B cell (primary cell): ENCODE data around the gene ROM1. TPM values are rescaled to one million over a fixed set of nuclear protein-coding genes. Genes with fewer than 3 reads are reported as not detected.

Experiments
- ATAC-seq: fragments of 200-7000 bp; cut with Tn5 transposase; one replicate; pipeline ENCODE4 v1.10.0; 2021; ENCODE audit warnings: low read depth, mild to moderate bottlenecking, moderate number of reproducible peaks, moderate library complexity
- CTCF ChIA-PET: fragments of 350-600 bp; sonication (Branson Sonifier 250); formaldehyde crosslinking; loops from one replicate; lab custom pipeline; 2021; ENCODE audit warnings: antibody characterized with exemption, inconsistent platforms; lab: Charles Lee
- POLR2A ChIA-PET: fragments of 350-600 bp; sonication (Branson Sonifier 250); formaldehyde crosslinking; loops from one replicate; lab custom pipeline; 2021; ENCODE audit warnings: antibody characterized with exemption; lab: Charles Lee
- DNase-seq: peaks from one replicate; pipeline ENCODE4 v3.0.0; 2013
- H2AFZ ChIP-seq: 2 replicates; pipeline ENCODE4 v1.6.1; 2012; ENCODE audit warnings: mild to moderate bottlenecking, low read depth, low read length; ENCODE audit not compliant: insufficient read depth, poor library complexity, severe bottlenecking
- H3K27ac ChIP-seq, 2 donors: 1 replicate in 1 of 2; 2 replicates in 1 of 2; pipeline ENCODE4 v1.5.1; 2012 to 2013; ENCODE audit warnings: low read length in 2 of 2, mild to moderate bottlenecking in 2 of 2, moderate library complexity in 1 of 2
- H3K27me3 ChIP-seq, 4 experiments: fragments of 200-600 bp in 1 of 4; sonication (generic) in 1 of 4; replicated peaks in 1 of 4; 1 replicate in 2 of 4; 2 replicates in 2 of 4; pipeline versions ENCODE4 v1.6.1 to v1.7.0; 2013 to 2016; ENCODE audit warnings: low read length in 3 of 4, mild to moderate bottlenecking in 2 of 4, mixed read lengths in 1 of 4, moderate library complexity in 1 of 4; ENCODE audit not compliant: insufficient read depth in 4 of 4, control insufficient read depth in 3 of 4; ENCODE audit errors: control extremely low read depth in 1 of 4
- H3K36me3 ChIP-seq, 2 experiments: replicated peaks in 1 of 2; 1 replicate in 1 of 2; 2 replicates in 1 of 2; pipeline versions ENCODE4 v1.6.1 to v1.7.1; 2013; ENCODE audit warnings: low read length in 1 of 2; ENCODE audit not compliant: insufficient read depth in 2 of 2, control insufficient read depth in 1 of 2; ENCODE audit errors: control extremely low read depth in 1 of 2, extremely low read depth in 1 of 2
- H3K4me1 ChIP-seq, 2 donors: fragments of 200-600 bp in 1 of 2; sonication (generic) in 1 of 2; 1 replicate in 1 of 2; 2 replicates in 1 of 2; pipeline versions ENCODE4 v1.5.1 to v1.6.1; 2013 to 2017; ENCODE audit warnings: low read length in 2 of 2; ENCODE audit not compliant: control insufficient read depth in 2 of 2, insufficient read depth in 2 of 2
- H3K4me2 ChIP-seq: replicated peaks from 2 replicates; pipeline ENCODE3; 2012; ENCODE audit warnings: mild to moderate bottlenecking, low read depth, low read length; ENCODE audit not compliant: poor library complexity, severe bottlenecking
- H3K4me3 ChIP-seq, 5 experiments: fragments of 200-600 bp in 1 of 5; sonication (generic) in 1 of 5; 1 replicate in 3 of 5; 2 replicates in 2 of 5; pipeline versions ENCODE4 v1.5.1 to v1.7.0; 2011 to 2016; ENCODE audit warnings: low read length in 4 of 5, mild to moderate bottlenecking in 4 of 5, low read depth in 2 of 5, control low read depth in 1 of 5, moderate library complexity in 1 of 5; ENCODE audit not compliant: insufficient read depth in 1 of 5; ENCODE audit errors: control extremely low read depth in 1 of 5, extremely low read depth in 1 of 5
- H3K79me2 ChIP-seq: fragments of 200-600 bp; sonication (generic); one replicate; pipeline ENCODE4 v1.6.0; 2016; ENCODE audit warnings: low read length; ENCODE audit not compliant: control insufficient read depth, insufficient read depth
- H3K9ac ChIP-seq: fragments of 200-600 bp; sonication (generic); 2 replicates; pipeline ENCODE4 v1.6.1; 2017; ENCODE audit warnings: mild to moderate bottlenecking, low read length, moderate library complexity
- H3K9me3 ChIP-seq, 3 donors: one replicate each; pipeline versions ENCODE4 v1.6.1 to v1.7.1; 2013; ENCODE audit warnings: low read length in 2 of 3; ENCODE audit not compliant: control insufficient read depth in 2 of 3, insufficient read depth in 1 of 3; ENCODE audit errors: control extremely low read depth in 1 of 3
- H4K20me1 ChIP-seq: 2 replicates; pipeline ENCODE4 v1.6.0; 2012; ENCODE audit warnings: mild to moderate bottlenecking, low read length; ENCODE audit not compliant: insufficient read depth, control insufficient read depth, poor library complexity, severe bottlenecking
- H3K27ac Mint-ChIP-seq: one replicate; pipeline ENCODE4 v1.8.0; 2021; ENCODE audit warnings: mixed read lengths
- H3K27me3 Mint-ChIP-seq: one replicate; pipeline ENCODE4 v1.8.0; 2021; ENCODE audit warnings: mixed read lengths
- H3K4me1 Mint-ChIP-seq: one replicate; pipeline ENCODE4 v1.8.0; 2021; ENCODE audit warnings: mixed read lengths
- H3K4me3 Mint-ChIP-seq: one replicate; pipeline ENCODE4 v1.8.0; 2021; ENCODE audit warnings: mixed read lengths
- H3K9me3 Mint-ChIP-seq: one replicate; pipeline ENCODE4 v1.8.0; 2022; ENCODE audit warnings: mixed read lengths; ENCODE audit not compliant: insufficient read depth
- CTCF ChIP-seq: fragments of 200-600 bp; IDR thresholded peaks from one replicate; pipeline ENCODE4 v1.8.0; 2022; ENCODE audit warnings: antibody characterized with exemption, mild to moderate bottlenecking
- EZH2 ChIP-seq: IDR thresholded peaks from 2 replicates; pipeline ENCODE4 v1.6.1; 2012; ENCODE audit warnings: borderline replicate concordance, low read depth, mild to moderate bottlenecking, moderate library complexity, low read length; ENCODE audit not compliant: insufficient read depth, poor library complexity, severe bottlenecking
- WGBS: methylation state at CpG from one replicate; pipeline ENCODE4 v1.1.5; 2013; ENCODE audit warnings: missing lambda C conversion rate; ENCODE audit not compliant: insufficient coverage; 5-methylcytosine and 5-hydroxymethylcytosine counted together
- intact Hi-C: fragments of 100-400 bp; cut with micrococcal nuclease; formaldehyde crosslinking; loops from one replicate; pipeline ENCODE4 v1.10.0; 2022
- polyA plus RNA-seq: library from polyadenylated mRNA; depleted of rRNA; stranded (reverse); fragments of >200 nt; gene quantifications from 2 replicates; pipeline ENCODE4 v1.2.3, GENCODE V29; 2012
- total RNA-seq, 2 donors: library from RNA; stranded (reverse); fragments of 120-200 nt in 1 of 2; gene quantifications; 1 replicate in 1 of 2; 2 replicates in 1 of 2; pipeline versions ENCODE4 v1.2.3 to v1.2.4, GENCODE V29; 2013 to 2022

Gene ROM1
- total and polyA plus RNA-seq, 2 donors (not counting 1 experiment from before 2014, with no cell fraction given): 1.3 to 2.0 TPM

- intact Hi-C loops: loop anchor here (1.0 kb wide), 3 partner anchors 22 to 156 kb away; partner anchors contain the start of gene GANAB
- Mint-ChIP-seq H3K27me3 (no peaks in the 10 kb centered on the region), H3K4me3 (peak overlapping the region; percentile 97), H3K9me3 (no peaks in the 10 kb centered on the region), H3K27ac (peak overlapping the region; percentile 96), H3K4me1 (peaks cover 46% of the 10 kb centered on the region)
- Histone ChIP-seq H3K4me2 (peak overlapping the region; percentile 94), H3K4me1 (peaks cover 24 to 40% of the 10 kb centered on the region in 2 donors), H3K4me3 (peak overlapping the region; percentile 82 to 97 (median 86)), H3K9me3 (peaks cover 0 to 3% (median 0%) of the 10 kb centered on the region in 3 donors), H3K36me3 (peaks cover 4 to 48% of the 10 kb centered on the region in 2 experiments), H2AFZ (peak overlapping the region; percentile 86), H4K20me1 (peaks cover 7% of the 10 kb centered on the region), H3K9ac (peak overlapping the region; percentile 95), H3K79me2 (peaks cover 27% of the 10 kb centered on the region), H3K27ac (peak overlapping the region; percentile 64 to 90), H3K27me3 (no peaks in the 10 kb centered on the region)
- TF ChIP-seq EZH2 (no peak), CTCF (no peak)
- ChIA-PET CTCF (interaction anchor here (1.2 to 2.4 kb wide), 6 partner anchors 9 to 81 kb away, joined by 3 to 47 read pairs (median 4); partner anchors contain the start of genes B3GAT3 and TUT1), POLR2A (interaction anchor here (0.6 to 3.1 kb wide), 12 partner anchors 9 to 241 kb away, joined by 3 to 63 read pairs (median 6); partner anchors contain the start of genes C11orf98, CSKMT, EEF1G and GANAB)
- WGBS: under 1% methylated on average over 21 of the region's 26 CpGs
- DNase-seq (no peak), ATAC-seq (no peak)
These were observed 12.5 kb upstream of the ROM1 start for GRCh38 chr11:62600367-62601121.

GRCh38 chr11:62601122-62601371 lies 12.0 kb upstream of the ROM1 start:
- H3K9ac ChIP-seq: peak overlapping the region; percentile 95
- H3K27me3 ChIP-seq: no peaks in the 10 kb centered on the region
- H3K4me3 ChIP-seq: peak overlapping the region; percentile 82 to 97 (median 86)
- peaks cover 46% of the 10 kb centered on the region for H3K4me1 Mint-ChIP-seq
- peak overlapping the region; percentile 64 to 90 for H3K27ac ChIP-seq
- peaks cover 4 to 45% of the 10 kb centered on the region in 2 experiments for H3K36me3 ChIP-seq
- peak overlapping the region; percentile 86 for H2AFZ ChIP-seq
- DNase-seq (no peak), ATAC-seq (peak; percentile 1)
- ChIA-PET CTCF (interaction anchor here (0.9 to 2.4 kb wide), 7 partner anchors 9 to 185 kb away, joined by 3 to 47 read pairs (median 3); partner anchors contain the start of gene TUT1), POLR2A (interaction anchor here (0.6 to 3.1 kb wide), 14 partner anchors 9 to 280 kb away, joined by 3 to 63 read pairs (median 6); partner anchors contain the start of genes B3GAT3, C11orf98, CSKMT and EEF1G)
- H3K27me3 Mint-ChIP-seq: no peaks in the 10 kb centered on the region
- under 1% methylated on average over 30 of the region's 30 CpGs for WGBS
- H3K9me3 ChIP-seq: peaks cover 0 to 3% (median 0%) of the 10 kb centered on the region in 3 donors
- peak overlapping the region; percentile 97 for H3K4me3 Mint-ChIP-seq
- H3K9me3 Mint-ChIP-seq: no peaks in the 10 kb centered on the region
- intact Hi-C loops: loop anchor here (1.0 kb wide), 3 partner anchors 21 to 157 kb away; partner anchors contain the start of gene GANAB
- H3K4me1 ChIP-seq: peaks cover 24 to 40% of the 10 kb centered on the region in 2 donors
- H4K20me1 ChIP-seq: peaks cover 7% of the 10 kb centered on the region
- H3K4me2 ChIP-seq: peak overlapping the region; percentile 94
- no peak for TF ChIP-seq CTCF
- no peak for TF ChIP-seq EZH2
- H3K79me2 ChIP-seq: peaks cover 32% of the 10 kb centered on the region
- H3K27ac Mint-ChIP-seq: peak overlapping the region; percentile 96
